Right lobe of liver (tissue), 4 donors: ENCODE data around the gene ZNF593OS.

Experiments used
- CTCF ChIP-seq, 4 donors: fragments of 200-600 bp in 3 of 4; fragments of 450-650 bp in 1 of 4; IDR thresholded peaks; one replicate each; pipeline versions ENCODE4 v1.5.1 to v1.8.0; 2016 to 2022; ENCODE audit warnings: antibody characterized with exemption in 4 of 4, mild to moderate bottlenecking in 2 of 4
- POLR2A ChIP-seq: fragments of 450-650 bp; IDR thresholded peaks from one replicate; pipeline ENCODE4 v1.6.1; 2017; ENCODE audit warnings: antibody characterized with exemption, mild to moderate bottlenecking
- donor health status: DM: no; HTN: no; CAD: no.
- donor health status: DM: no; HTN: no; CAD: no.
- donor health status: DM: no; HTN: yes; CAD: no.

DNA sequence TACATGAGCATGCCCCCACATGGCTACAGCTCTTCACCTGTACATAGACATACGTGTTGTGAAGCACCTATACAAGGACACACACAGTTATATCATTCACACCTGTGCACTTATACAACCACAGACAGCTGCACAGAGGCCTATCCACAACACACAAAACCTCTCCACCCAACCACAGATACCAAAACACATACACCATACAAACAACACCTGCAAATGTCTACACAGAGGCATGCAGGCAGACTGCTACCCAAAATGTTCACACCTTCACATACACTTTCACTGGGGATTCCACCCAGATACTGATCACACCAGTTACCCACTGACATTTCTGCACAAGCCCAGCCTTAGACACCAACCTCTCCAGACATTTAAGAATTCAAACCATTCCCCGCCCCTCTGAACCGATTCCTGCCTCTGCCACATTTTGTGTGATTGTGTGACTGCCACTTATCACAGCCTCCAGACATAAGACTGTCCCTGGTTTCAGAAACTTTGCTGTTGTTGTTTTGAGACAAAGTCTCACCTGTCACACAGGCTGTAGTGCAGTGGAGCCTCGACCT lies 4.8 kb downstream of the ZNF593OS start:
- TF ChIP-seq CTCF (IDR thresholded peaks at IDR 0.05) = no peak
- TF ChIP-seq POLR2A = no peak
